ENCODE results near the gene MNT. TPM values are rescaled to one million over a fixed set of nuclear protein-coding genes. Genes with fewer than 3 reads are reported as not detected.

The MNT gene
- total and polyA plus RNA-seq, 9 of the 15 experiments (the other 6 are each of a cell fraction or from before 2014, with no cell fraction given): 0.18 to 23.8 (median 5.3) TPM

GRCh38 chr17:2387086-2388019 lies 13.5 kb downstream of the MNT start:
- Histone ChIP-seq H3K4me3 (no peak overlapping the region), H3K9ac (ENCODE audit: insufficient read depth in 1 of 2, low read depth in 2 of 2, low read length in 2 of 2) (no peak overlapping the region), H3K9me1 (ENCODE audit: control insufficient read depth, insufficient read depth, low read length) (no peaks in the 10 kb centered on the region), H3K79me2 (ENCODE audit: control insufficient read depth, insufficient read depth, low read length) (peaks cover 23% of the 10 kb centered on the region), H3K9me3 (replicated peaks; ENCODE audit: control insufficient read depth, insufficient read depth, low read depth, low read length) (no peaks in the 10 kb centered on the region), H4K20me1 (replicated peaks; ENCODE audit: control insufficient read depth, insufficient read depth, low read length) (no peaks in the 10 kb centered on the region), H3K36me3 (ENCODE audit: control insufficient read depth, insufficient read depth, low read length) (peaks cover 23% of the 10 kb centered on the region; the same call in 2 of the 3 replicates), H2AFZ (ENCODE audit: low read depth, low read length) (no peak overlapping the region), H3K4me1 (replicated peaks in 1 of 2; ENCODE audit: control insufficient read depth in 2 of 2, insufficient read depth in 2 of 2, low read length in 2 of 2) (peaks cover 32 to 55% of the 10 kb centered on the region in 2 experiments), H3K27ac (ENCODE audit: extremely low read depth, low read depth, low read length) (no peak overlapping the region), H3K27me3 (ENCODE audit: control insufficient read depth in 2 of 2, insufficient read depth in 2 of 2, low read length in 2 of 2) (no peaks in the 10 kb centered on the region), H3K4me2 (ENCODE audit: insufficient read depth, low read length) (no peak overlapping the region)
- DNase-seq (ENCODE audit: extremely low read depth in 1 of 4, low spot score in 3 of 4): no peak
- POLR2A ChIA-PET: interaction anchor here (0.5 to 1.8 kb wide), 3 partner anchors 11 to 543 kb away, joined by 3 to 4 read pairs (median 3); no protein-coding TSS in a partner anchor
- FAIRE-seq: no peak
- ATAC-seq: no peak
- in situ Hi-C loops (cut with MboI) (no loop called here), intact Hi-C loops (cut with micrococcal nuclease) (no loop called here)
- BruUV-seq (replicated peaks): no TSS peak
- TF ChIP-seq HNRNPL (IDR thresholded peaks at IDR 0.05; ENCODE audit: low read depth, low read length): peak; percentile 50; the same call in 1 of the 2 replicates
- TF ChIP-seq PHB2 (IDR thresholded peaks at IDR 0.05; ENCODE audit: low read depth): no peak
- CTCF ChIA-PET (ENCODE audit: low intra/inter-chr PET ratio): interaction anchor here (1.4 kb wide), 1 partner anchor 29 kb away, joined by 4 read pairs; no protein-coding TSS in a partner anchor
- WGBS (ENCODE audit: insufficient coverage, low coverage, missing lambda C conversion rate): 95% methylated on average over 18 of the region's 41 CpGs

Data from K562 (cell line).